Stimulated activated CD4-positive, alpha-beta T cell treated with anti-CD3 and anti-CD28 coated beads, Interleukin-4, amount 100 ng/mL, for 4 hours (primary cell): Measurements from ENCODE around the gene PPIL4.

ENCODE experiments used
- DNase-seq, 2 experiments: peaks; one replicate each; pipeline ENCODE4 v3.0.0-alpha.2; 2020

The PPIL4 gene, protein sequence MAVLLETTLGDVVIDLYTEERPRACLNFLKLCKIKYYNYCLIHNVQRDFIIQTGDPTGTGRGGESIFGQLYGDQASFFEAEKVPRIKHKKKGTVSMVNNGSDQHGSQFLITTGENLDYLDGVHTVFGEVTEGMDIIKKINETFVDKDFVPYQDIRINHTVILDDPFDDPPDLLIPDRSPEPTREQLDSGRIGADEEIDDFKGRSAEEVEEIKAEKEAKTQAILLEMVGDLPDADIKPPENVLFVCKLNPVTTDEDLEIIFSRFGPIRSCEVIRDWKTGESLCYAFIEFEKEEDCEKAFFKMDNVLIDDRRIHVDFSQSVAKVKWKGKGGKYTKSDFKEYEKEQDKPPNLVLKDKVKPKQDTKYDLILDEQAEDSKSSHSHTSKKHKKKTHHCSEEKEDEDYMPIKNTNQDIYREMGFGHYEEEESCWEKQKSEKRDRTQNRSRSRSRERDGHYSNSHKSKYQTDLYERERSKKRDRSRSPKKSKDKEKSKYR

DNA sequence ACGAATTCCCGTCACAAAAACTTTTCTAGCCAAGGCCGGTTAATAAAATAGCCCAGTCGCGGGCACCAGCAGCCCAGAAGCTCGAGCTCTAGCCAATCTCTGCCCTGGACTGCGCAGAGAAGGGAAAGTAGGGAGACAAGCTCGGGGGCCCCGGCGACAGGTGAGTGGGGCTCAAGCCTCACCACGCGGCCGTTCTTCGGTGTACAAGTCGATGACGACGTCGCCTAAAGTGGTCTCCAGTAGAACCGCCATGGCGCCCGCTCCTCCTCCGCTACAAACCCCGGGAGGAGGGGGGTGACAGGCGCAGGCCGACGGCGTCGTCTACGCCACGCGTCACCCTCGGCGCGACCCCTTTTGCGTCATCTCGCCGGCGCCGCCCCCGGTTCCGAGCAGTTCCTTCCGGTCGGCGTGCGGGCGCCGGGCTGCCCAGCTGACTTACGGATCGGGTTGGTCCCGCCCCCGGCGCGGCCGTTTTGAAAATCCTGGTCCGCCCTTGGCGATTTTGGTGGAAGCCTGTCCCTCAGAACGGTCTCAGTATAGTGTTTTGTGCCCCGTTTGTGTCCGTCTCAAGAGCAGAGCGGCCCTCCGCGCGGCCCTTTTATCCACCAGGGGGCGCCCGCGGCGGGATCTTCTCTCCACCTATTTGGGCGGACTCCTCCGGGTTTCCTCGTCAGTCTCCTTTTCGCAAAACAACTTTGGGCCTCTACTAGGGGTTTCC is at the start of gene PPIL4:
PPIL4 (minus strand) TSS at position 290 of the 718 bp plus-strand sequence; CDS start at position 252, 38 bp downstream.
- peak; percentile 94 to 96 for DNase-seq

DNA sequence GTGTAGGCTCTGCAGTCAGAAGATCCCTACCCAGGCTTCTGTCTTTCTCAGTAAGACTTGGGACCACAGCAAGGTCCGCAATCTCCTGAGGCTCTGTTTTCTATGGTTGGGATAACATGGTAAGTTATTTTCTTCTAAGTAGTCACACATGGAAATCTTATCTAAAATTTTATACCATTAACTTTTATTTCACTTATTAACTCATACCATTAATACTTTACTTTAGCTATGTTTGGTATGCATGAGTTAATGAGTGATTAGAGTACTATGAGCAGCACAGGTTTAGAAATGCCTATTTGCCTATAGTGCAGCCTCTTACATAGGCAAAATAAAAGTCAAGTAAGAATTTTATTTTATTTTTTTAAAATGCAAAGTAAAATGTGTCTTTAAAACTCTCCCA is 47.6 kb upstream of the PPIL4 start:
- DNase-seq: no peak

DNA sequence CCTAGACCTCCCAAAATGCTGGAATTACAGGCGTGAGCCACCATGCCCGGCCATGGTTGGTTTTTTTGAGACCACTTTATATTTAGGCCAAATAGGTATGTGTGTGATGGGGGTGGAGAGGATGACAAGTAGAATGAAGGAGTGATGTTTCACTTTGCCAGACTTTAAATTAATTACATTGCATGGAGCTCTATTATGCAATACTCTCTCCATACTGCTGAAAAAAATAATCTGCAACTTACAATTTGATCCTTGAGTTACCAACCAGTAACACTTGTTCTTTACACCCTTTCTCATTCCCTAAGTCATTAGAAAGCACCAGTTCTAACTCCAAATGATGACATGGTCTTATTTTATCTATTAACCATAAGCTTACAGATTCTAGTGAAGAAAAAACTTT is 47.1 kb upstream of the PPIL4 start:
- no peak for DNase-seq

DNA sequence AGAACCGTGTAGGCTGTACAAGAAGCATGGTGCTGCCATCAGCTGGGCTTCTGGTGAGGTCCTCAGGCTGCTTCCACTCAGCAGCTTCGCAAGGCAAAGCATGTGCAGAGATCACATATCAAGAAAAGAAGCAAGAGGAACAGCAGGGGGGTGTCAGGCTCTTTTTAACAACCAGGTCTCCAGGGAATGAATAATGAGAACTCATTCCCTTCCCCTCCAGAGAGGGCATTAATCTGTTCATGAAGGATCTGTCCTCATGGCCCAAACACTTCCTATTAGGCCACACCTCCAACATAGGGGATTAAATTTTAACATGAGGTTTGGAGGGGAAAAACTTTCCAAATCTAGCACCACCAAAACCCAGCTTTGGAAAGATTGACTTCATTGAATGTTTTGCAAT is 40.3 kb upstream of the PPIL4 start:
- no peak for DNase-seq

DNA sequence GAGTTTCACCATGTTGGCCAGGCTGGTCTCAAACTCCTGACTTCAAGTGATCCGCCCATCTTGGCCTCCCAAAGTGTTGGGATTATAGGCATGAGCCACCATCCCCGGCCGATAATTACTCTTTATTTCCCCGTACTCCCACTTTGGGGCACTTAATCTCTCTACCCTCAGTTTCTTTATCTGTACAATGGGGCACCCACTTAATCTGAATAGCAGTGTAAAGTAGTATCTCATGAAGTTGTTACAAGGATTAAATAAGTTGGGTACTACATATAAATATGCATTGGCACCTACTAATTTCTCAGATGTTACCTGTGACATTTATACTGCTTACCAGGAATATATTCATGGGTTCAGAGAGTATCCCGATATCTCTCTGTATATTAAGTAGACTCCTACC is 35.5 kb upstream of the PPIL4 start:
- DNase-seq: no peak

DNA sequence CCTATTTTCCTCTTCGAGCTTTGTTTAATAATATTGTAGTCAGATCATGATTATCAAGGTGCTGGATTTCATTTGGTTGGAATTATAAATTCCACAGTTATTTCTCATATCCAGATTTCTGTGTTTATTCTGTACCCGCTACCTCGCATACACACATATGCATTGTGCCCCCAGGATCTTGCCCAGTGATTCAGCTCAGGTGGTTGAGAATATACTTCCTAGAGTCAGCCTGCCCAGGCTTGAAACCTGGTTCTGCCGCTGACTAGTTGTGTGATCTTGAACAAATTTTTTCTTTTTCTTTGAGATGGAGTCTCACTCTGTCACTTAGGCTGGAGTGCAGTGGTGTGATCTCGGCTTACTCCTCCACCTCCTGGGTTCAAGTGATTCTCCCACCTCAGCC is 35.0 kb upstream of the PPIL4 start:
- no peak for DNase-seq

DNA sequence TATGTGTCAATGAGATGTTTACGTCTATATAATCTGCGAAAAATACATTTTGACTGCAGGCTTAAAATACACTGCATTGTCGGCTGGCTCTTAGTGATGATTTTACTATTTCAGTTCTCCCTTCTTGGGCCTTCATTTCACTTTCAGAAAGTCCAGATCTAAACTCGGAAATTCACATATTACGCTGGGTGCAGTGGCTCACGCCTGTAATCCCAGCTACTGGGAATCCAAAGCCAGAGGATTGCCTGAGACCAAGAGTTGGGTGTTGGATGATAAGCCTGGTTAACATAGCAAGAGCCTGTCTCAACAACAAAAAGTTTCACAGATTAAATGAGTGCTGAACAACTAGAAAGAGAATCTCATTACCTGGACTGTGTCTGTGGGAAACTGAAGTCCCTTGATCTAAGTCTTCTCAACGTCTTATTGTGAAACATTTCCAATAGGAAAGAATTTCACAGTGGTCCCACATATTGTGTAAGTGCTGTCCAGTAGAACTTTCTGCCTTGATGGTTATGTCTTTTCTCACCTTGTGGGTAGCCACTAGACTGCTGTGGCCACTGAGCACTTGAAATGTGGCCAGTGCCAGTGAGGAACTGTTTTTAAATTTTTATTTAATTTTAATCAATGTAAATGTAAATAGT is 22.2 kb upstream of the PPIL4 start:
- DNase-seq: no peak

DNA sequence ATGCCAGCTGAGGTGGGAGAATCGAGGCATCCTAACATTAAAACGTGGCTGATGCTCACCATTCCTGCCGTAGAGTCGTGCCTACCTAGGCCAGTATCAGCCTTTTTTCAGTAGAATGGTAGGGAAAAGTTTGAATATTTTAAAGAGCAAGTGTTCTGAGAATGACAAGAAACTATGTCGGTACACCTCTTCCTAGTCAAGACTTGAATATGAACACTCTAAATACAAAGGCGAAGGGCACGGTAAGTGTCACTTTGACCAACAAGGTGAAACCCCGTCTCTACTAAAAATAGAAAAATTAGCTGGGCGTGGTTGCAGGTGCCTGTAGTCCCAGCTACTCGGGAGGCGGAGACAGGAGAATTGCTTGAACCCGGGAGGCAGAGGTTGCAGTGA is 21.3 kb upstream of the PPIL4 start:
- no peak for DNase-seq

DNA sequence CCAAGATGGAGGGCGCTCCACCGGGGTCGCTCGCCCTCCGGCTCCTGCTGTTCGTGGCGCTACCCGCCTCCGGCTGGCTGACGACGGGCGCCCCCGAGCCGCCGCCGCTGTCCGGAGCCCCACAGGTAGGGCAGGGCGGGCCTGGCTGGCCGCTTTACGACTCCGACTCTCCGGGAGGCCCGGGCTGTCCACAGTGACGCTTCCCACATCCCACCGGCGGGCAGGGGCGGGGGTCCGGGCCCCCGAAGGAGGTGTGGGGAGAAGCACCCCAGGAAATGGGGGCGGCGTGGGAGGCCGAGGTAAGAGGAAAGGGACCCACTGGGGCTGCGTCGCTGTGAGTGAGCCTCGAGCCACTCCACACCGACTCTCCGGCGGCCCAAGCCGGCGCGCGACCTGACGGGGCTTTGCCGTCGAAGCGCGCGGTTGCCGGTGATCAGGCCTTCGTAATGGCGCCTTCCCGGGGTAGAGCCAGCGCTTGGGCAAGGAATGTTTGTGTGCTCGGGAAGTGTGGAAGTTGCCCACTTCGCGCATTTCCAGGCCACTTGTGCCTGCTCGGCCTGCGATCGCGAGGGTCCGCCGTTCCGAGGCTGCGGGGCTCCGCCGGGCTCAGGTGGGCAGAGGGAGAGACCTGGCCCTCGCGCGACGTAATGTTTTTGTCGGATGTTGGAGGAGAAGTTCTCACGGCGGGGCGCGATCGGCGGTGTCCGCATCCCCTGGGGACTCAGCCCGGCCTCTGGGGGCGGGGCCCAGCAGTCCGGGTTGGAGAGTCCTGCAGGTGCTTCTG is 20.8 kb upstream of the PPIL4 start:
- DNase-seq: peak; percentile 51 to 62

DNA sequence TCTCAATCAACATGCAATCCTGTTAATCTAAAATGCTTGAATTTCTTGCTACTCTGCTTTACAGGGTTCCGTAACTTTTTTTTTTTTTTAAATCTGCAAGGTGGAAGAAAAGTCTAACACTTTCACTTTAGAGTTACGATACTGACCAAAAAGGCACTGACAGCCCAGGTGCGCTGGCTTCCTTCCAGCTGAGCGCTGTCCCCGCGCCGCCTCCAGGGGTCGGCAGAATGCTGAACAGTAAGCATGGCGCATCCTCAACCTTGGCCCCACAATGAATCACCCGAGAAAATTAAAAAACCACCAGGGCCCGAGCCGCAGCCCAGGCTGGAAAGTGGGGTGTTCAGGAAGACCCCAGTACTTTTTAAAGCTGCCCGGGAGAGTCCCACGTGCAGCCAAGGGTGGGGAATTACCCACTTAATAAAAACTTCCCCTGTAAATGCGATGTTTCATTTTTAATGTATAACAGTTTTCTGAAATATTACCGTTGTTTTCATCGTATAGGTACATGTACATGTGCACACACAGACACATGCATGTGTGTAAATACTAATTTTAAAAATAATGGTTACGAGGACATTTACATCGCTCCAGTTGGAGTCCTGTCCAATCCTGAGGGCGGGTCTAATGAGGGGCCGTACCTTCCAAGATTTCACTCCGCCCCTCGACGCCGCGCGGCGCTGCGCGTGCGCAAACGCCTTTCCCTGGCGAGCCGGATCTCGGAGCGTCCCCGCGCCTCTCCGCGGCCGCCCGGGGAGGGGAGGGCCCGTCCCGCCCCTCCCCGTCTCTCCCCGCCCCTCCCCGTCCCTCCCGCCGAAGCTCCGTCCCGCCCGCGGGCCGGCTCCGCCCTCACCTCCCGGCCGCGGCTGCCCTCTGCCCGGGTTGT is 19.9 kb upstream of the PPIL4 start, which contains the start of gene GINM1:
GINM1 (plus strand) TSS at position 849 of the 883 bp plus-strand sequence. CDS start 40 bp downstream, outside the sequence.
- DNase-seq: peak; percentile 93 to 94

DNA sequence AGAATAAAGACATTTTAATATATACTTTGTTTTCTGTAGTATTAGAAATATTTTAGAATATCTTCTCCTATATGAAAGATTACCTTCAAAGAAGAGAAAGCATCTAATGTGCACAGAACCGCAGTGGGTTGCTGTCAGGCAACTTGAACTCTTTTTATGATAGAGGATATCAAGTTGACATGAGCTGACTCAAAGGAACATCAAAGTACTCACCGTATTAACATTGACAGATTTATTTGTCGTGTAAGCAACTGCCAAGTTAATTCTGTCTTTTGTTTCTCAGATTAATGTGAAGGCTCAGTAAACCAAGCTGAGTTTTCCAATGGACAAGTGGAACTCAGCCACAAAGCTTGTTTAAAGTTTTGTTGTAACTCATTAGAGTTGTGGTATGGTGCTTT is 18.1 kb upstream of the PPIL4 start:
- no peak for DNase-seq

DNA sequence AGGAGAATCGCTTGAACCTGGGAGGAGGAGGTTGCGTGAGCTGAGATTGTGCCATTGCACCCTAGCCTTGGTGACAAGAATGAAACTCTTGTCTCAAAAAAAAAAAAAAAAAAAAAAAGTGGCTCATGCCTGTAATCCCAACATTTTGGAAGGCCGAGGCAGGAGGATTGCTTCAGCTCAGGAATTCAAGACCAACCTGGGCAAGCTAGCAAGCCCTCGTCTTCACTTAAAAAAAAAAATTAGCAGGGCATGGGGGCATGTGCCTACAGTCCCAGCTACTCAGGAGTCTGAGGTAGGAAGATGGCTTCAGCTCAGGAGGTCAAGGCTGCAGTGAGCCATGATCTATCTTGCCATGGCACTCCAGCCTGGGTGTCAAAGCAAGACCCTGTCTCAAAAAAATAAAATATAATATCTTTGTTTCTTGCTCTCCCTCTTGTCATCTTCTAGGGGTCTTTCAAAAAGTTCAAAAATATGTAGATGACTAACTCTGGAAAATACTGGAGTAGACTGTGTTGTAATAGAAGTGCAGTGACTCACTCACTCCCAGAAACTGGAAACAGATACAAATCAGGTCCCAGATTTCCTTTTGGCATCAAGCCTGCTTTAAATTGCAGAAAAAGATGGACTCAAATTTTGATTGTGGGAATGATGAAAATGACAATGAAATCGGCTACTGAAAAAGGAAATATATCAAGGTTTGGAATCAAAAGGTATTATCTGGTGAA is 17.5 kb upstream of the PPIL4 start:
- DNase-seq: no peak

DNA sequence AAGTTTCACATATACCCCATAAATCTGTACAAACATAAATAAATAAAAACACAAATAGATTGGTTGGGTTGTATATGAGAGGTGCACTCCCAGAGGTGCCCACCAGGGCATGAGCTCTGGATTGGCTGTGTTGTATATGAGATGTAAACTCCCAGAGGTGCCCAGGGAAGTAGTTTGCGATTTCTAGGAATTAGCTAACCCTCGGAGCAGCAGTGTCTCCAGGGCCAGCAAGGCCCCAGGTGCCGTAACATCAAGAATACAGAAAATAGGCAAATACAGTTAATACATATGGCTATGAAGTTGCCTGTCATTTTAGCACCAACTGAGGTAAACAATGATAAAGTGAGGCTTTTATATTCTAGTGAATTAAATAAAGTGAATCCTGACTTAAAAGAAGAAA is 14.9 kb upstream of the PPIL4 start:
- DNase-seq: no peak

DNA sequence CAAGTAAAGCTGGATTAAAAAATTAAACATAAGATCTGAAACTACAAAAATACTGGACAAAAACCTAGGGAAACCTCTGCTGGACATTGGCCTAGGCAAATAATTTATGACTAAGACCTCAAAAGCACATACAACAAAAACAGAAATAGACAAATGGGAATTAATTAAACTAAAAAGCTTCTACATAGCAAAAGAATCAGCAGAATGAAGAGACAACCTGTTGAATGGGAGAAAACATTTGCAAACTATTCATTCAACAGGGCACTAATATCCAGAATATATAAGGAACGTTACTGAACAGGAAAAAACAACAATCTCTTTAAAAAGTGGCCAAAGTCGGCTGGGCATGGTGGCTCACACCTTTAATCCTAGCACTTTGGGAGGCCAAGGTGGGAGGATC is 13.5 kb upstream of the PPIL4 start:
- no peak for DNase-seq

DNA sequence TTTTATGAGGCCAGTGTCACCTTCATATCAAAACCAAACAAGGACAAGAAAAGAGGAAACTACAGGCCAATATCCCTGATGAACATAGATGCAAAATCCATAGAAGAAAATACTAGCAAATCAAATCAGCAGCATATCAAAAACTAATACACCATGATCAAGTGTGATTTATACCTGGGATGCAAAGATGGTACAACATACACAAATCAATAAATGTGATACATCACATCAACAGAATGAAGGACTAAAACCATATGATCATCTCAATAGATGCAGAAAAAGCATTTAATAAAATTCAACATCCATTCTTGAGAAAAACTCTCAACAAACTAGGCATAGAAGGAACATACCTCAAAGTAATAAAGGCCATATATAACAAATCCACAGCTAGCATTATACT is 12.2 kb upstream of the PPIL4 start:
- DNase-seq: no peak

DNA sequence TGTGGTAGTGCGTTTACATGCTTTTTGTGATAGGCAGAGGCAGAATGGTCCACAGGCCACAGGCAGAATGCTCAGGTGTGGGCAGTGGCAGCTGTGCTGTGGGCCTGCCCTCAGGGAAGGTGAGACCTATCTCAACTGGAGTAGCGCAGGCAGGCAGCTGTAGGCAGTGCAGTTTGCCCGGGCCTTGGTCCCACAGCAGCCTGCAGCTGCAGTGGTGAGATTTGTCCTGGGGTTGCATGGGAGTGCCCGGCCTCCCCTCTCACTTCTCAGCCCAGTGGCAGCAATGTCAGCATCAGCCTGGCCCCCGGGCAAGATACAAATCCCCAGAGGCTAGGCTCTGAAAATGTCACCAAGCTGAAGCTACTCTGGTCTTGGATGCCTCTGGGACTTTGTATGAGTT is 6.1 kb upstream of the PPIL4 start:
- DNase-seq: no peak

DNA sequence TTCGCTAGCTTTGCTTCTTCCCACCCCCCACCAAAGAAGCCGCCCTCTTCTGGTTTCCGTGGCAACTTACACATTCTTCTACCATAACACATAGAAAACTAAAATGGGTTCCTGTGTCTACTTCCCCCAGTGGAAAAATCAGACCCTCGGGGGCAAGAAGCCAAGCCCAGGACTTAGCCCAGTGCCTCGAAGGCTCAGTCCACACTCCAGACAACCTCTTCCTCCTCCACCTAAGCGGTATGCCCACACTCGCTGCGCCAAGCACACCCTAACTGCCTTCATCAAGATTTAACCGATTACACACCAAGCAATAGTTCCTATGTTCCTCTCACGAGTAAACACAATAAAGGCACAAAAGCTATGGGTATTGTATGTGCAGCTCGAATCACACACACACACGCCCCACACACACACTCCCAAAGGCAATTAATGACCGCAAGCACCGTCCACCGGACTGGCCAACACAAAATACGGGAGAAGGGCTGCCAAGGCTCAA is 537 bp downstream of the PPIL4 start:
- peak; percentile 34 to 61 for DNase-seq

DNA sequence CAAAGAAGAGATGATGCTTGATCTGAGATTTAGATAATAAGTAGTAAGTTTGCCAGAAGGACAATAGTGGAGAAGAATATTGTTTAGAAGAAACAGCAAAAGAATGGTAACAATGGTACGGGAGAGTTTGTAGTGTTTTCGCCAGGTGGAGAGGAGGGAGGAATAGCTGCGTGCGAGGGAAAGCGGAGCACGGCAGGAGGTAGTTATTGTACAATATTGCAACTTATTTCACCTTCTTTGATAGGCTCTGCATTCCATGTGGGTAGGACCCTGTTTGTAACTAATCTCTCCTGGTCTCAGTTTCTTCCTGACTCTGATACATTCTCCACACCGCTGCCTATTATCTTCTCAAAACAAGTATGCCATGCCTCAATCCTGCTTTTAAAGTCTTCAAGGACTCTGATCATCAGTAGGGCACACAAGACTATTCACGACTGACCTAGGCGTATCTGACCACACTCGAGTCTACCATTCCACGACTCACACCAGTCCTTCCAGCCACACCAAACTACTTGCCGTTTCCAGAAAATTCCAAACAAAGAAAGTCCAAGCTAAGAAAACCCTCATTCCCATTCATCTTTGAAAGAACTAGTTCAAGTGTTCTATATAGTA is 1.1 kb downstream of the PPIL4 start:
- no peak for DNase-seq

DNA sequence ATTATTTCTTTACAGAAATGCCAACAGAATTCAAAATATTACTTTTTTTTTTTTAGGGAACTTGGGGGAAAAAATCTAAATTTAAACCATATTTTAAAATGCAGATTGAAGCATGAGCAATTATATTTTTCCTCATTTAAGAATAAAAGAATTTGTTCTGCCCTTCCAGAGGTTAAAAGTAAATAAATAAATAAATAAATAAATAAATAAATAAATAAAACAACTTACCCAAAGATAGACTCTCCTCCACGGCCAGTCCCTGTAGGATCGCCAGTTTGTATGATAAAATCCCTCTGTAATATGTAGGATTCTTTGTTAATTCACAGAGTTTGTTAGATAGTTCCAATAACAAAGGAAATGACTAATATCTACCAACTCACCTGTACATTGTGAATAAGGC is 4.7 kb downstream of the PPIL4 start:
- no peak for DNase-seq

DNA sequence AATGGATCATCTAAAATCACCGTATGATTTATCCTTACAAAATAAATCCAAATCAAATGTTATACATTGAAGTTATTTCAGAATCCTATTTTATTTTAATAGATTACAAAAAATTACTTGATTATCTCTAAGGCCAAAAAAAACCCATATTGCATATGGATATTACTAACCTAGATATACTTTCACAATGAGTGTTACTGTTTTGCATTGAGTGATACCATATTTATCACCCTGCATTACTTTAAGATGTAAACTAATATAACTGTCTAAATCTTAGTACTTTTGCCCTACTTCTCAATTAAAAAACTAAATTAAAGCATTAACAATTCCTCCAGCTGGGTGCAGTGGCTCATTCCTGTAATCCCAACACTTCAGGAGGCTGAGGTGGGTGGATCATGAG is 11.1 kb downstream of the PPIL4 start:
- DNase-seq: no peak
